HUES48 (cell line): ENCODE data around the gene C11orf98.
A peak's percentile ranks its signal among the peaks of the same experiment; 100 is the strongest.
"Not testable (repeated sequence)": the region's sequence is repeated elsewhere in the genome, so short reads cannot be mapped to it uniquely, and the experiment has no call there.

ENCODE experiments used
- H3K27ac ChIP-seq: one replicate; pipeline ENCODE4 v1.7.0; 2013; ENCODE audit warnings: low read depth, low read length, inconsistent platforms
- H3K27me3 ChIP-seq: 2 replicates; pipeline ENCODE4 v1.6.1; 2013; ENCODE audit warnings: mild to moderate bottlenecking, low read length; ENCODE audit not compliant: control insufficient read depth, insufficient read depth
- H3K36me3 ChIP-seq: 2 replicates; pipeline ENCODE4 v1.6.1; 2013; ENCODE audit warnings: low read length; ENCODE audit not compliant: control insufficient read depth, insufficient read depth
- H3K4me1 ChIP-seq: 2 replicates; pipeline ENCODE4 v1.6.1; 2013; ENCODE audit warnings: mild to moderate bottlenecking, low read length; ENCODE audit not compliant: control insufficient read depth, insufficient read depth
- H3K4me3 ChIP-seq: 2 replicates; pipeline ENCODE4 v1.5.1; 2013; ENCODE audit warnings: mild to moderate bottlenecking, low read depth, low read length
- H3K9ac ChIP-seq: 2 replicates; pipeline ENCODE4 v1.6.1; 2013; ENCODE audit warnings: mild to moderate bottlenecking, low read depth, low read length, moderate library complexity
- H3K9me3 ChIP-seq: 2 replicates; pipeline ENCODE4 v1.6.1; 2013; ENCODE audit warnings: low read length; ENCODE audit not compliant: control insufficient read depth, insufficient read depth

C11orf98 gene

DNA sequence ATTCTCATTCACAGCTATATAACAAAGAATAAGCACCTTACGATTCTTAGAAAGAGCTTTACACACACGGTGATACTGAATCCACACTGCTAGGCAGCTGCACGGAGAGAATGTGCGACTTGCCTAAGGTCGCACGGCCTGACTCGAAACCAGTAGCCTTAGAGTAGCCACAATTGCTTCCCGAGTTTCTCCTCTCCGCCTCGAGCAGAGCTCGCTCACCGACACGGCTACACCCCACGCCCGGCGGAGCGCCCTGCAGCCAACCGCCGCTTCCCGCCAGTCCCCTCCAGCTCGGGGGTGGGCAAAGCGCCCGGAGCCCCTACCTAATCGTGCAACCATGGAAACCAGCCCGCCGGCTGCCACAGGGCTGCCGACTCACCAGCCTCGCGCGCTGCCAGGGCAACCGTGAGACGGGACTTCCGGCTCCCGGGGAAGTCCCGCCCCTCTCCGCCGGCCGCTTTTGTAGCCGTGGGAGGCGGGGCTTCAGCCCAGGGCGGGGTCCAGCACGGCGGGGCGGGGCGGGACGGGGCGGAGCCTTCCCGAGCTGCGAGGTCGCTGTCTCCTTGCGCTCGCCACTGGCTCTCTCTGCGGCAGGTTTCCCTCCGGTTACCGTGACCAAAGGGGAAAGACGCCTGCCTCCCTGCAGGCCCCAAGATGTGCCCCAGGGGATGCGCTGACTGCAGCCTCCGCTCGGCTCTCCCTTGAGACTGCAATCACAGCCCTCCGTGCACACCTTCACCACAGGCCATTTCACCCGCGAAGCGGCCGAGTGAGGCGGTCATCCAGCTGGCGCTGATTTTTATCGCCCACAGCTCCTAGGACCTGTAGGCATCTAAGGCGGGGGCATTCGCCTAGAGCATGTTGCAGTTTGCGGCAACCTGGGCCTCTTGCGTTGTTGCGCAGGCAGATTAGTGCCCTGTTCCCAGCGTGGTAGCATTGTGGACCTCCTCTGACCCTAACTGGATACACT is 41.2 kb upstream of the C11orf98 start:
- H3K9ac ChIP-seq, result peak overlapping the region; percentile 82
- H3K4me3 ChIP-seq, result peak overlapping the region; percentile 97
- peaks cover 29% of the 10 kb centered on the region for H3K36me3 ChIP-seq
- H3K4me1 ChIP-seq, result peaks cover 19% of the 10 kb centered on the region
- peak overlapping the region; percentile 94 for H3K27ac ChIP-seq
- H3K9me3 ChIP-seq, result no peaks in the 10 kb centered on the region
- no peaks in the 10 kb centered on the region for H3K27me3 ChIP-seq

DNA sequence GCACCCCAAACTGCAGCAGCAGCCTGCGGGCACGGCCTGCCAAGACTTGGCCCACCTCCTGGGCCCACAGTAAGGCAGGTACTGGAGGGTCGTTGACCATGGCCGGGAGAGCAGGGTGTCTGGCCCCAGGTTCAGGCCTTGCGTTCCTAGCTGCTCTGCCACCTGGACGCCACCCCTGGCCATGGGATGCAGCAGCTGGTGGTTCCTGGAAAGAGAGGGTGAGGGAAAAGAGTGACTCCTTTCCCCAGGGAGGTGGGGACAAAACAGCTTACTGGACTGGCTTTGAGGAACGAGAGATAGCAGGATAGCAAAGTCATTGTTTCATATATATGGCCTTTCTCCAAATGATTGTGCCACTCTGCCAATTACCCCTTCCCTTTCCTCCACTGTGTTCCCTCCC is 40.4 kb upstream of the C11orf98 start:
- Histone ChIP-seq H3K9me3 (no peaks in the 10 kb centered on the region), H3K36me3 (peaks cover 30% of the 10 kb centered on the region), H3K4me3 (peak overlapping the region; percentile 97), H3K27me3 (no peaks in the 10 kb centered on the region), H3K9ac (peak overlapping the region; percentile 74), H3K4me1 (peaks cover 19% of the 10 kb centered on the region), H3K27ac (peak overlapping the region; percentile 86)

DNA sequence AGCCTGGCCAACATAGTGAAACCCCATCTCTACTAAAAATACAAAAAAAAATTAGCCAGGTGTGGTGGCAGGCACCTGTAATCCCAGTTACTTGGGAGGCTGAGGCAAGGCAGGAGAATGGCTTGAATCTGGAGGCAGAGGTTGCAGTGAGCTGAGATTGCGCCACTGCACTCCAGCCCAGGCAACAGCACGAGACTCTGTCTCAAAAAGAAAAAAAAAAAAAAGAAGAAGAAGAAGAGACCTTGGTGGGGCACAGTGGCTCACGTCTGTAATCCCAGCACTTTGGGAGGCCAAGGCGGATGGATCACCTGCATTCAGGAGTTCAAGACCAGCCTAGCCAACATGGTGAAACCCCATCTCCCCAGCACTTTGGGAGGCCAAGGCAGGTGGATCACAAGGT is 38.9 kb upstream of the C11orf98 start:
- H3K4me3 ChIP-seq, H3K27me3 ChIP-seq, H3K9me3 ChIP-seq, H3K9ac ChIP-seq, H3K27ac ChIP-seq: not testable (repeated sequence)
- Histone ChIP-seq H3K36me3 (peaks cover 34% of the 10 kb centered on the region), H3K4me1 (peaks cover 14% of the 10 kb centered on the region)

DNA sequence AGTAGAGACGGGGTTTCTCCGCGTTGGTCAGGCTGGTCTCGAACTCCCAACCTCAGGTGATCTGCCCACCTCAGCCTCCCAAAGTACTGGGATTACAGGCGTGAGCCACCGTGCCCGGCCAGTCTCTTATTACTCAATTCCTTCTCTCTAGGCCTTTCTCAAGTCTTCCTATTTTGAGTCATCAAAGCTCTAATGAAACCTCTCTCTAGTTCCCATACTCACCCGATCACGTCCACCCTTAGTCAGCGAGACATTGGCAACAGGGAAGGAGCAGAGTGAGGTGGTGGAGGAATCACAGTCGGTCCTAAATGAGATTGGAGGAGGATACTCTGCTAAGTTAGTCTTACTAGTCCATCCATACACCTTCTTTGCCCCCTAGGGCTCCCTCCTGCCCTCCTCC is 37.2 kb upstream of the C11orf98 start:
- no peaks in the 10 kb centered on the region for H3K9me3 ChIP-seq
- no peaks in the 10 kb centered on the region for H3K27me3 ChIP-seq
- no peak overlapping the region for H3K27ac ChIP-seq
- no peak overlapping the region for H3K4me3 ChIP-seq
- H3K9ac ChIP-seq, result no peak overlapping the region
- no peaks in the 10 kb centered on the region for H3K4me1 ChIP-seq
- H3K36me3 ChIP-seq, result peaks cover 34% of the 10 kb centered on the region

DNA sequence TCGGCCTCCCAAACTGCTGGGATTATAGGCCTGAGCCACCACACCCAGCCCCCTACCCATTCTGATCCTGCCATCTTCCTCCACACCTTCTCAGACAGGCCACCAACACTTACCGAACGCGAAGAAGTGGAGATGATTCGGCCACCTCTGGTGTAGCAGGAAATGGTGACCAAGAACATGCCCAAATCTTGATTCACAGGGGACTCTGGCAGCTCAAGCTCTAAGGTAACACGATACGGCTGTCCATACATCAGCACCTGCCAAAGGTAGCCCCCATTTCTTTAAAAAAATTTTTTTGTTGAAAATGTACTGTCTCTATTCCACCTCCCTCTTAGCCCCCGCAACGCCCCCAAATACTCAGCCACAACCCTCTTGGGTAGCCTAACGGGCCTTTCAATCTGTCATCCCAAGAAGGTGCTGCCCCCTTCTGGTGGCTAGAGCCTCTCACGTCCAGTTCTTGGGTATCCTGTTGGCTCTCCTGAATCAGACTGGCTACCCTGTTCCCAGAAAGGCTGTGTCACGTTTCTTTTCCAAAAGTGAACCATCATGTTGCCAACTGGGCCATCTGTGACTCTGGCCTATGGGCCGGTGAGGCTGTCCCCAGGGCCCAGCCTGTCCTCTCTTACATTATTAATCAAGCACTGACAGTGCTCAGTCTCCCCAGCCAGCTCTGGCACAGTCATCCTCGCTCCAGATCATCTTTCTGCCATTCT is 29.6 kb upstream of the C11orf98 start:
- peaks cover 45% of the 10 kb centered on the region for H3K36me3 ChIP-seq
- H3K27me3 ChIP-seq, result no peaks in the 10 kb centered on the region
- H3K9ac ChIP-seq, result no peak overlapping the region
- no peaks in the 10 kb centered on the region for H3K9me3 ChIP-seq
- peak overlapping the region; percentile 60 for H3K27ac ChIP-seq
- no peak overlapping the region for H3K4me3 ChIP-seq
- no peaks in the 10 kb centered on the region for H3K4me1 ChIP-seq

DNA sequence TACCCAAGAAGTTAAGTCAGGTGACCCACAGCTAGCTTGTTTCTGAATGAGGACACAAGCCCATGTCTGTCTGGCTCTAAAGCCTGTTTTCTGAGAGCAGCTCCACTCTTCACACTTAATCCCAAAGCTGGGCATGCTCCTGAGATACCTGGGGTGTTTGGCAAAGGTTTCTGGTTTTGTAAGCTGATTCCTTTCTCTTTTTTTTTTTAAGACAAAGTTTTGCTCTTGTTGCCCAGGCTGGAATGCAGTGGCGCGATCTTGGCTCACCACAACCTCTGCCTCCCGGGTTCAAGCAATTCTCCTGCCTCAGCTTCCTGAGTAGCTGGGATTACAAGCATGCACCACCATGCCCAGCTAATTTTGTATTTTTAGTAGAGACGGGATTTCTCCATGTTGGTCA is 28.6 kb upstream of the C11orf98 start:
- H3K27ac ChIP-seq, H3K4me3 ChIP-seq, H3K9me3 ChIP-seq, H3K4me1 ChIP-seq, H3K9ac ChIP-seq, H3K27me3 ChIP-seq: not testable (repeated sequence)
- peaks cover 44% of the 10 kb centered on the region for H3K36me3 ChIP-seq

DNA sequence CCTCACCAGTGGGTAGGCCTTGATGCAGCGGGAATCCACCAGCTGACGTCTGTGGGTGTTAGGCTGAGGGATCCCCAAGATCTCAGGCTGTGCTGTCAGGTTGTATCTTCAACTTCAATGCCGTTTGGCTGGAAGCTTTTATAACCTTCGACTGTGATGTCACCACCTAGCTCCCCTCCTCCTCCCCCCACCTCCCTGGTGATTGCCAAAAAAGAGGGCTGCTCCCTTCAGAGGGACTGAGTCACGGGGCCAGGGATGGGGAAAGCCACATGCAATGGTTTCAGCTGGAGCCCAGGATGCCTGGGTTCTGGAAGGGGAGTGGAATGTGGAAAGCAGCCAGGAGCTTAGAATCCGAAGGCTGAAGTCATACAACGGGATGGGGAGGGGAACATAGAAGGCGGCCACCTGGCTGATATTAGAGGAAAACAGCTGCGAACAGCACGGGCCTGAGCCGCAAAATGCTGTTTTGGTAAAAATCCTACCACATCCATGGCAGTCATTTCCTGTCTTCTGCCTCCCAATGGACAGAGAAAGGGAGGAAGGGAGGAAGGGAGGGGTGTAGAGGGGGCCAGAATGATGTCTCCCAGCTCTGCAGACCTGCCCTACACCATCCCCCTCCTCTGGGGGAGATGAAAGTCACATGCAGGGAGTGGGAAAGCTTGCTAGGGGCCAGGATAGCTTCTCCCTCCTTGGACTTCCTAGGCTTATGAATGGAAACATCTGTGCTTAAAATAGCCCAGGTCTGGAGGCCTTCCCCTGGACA is 24.6 kb upstream of the C11orf98 start, which contains the start of gene LRRN4CL:
LRRN4CL (minus strand) TSS at position 110 of the 763 bp plus-strand sequence. CDS start 1,022 bp downstream, outside the sequence.
- Histone ChIP-seq H3K9me3 (no peaks in the 10 kb centered on the region), H3K36me3 (peaks cover 44% of the 10 kb centered on the region), H3K9ac (no peak within 1 kb of the TSS), H3K27ac (no peak within 1 kb of the TSS), H3K4me1 (no peaks in the 10 kb centered on the region), H3K27me3 (no peaks in the 10 kb centered on the region), H3K4me3 (no peak within 1 kb of the TSS)

DNA sequence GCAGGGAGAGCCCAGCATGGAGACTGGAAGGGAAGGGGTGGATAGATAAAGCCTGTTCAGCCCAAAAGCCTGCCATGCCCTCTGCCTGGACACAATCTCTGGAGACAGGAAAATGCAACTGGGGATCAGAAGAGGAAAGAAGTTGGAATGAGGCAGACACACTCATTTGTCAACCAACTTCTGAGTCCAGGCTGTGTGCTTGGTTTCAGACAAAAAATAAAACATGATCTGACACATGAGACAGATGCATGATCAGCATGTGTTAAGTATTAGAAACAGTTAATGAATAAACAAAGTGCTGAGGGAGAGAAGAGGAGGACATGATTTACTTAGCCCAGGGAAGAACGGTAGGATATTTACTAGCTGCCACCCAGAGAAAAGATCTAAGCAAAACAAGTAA is 23.5 kb upstream of the C11orf98 start:
- Histone ChIP-seq H3K27ac (no peak overlapping the region), H3K27me3 (no peaks in the 10 kb centered on the region), H3K9ac (no peak overlapping the region), H3K4me3 (no peak overlapping the region), H3K36me3 (peaks cover 36% of the 10 kb centered on the region), H3K9me3 (no peaks in the 10 kb centered on the region), H3K4me1 (no peaks in the 10 kb centered on the region)

DNA sequence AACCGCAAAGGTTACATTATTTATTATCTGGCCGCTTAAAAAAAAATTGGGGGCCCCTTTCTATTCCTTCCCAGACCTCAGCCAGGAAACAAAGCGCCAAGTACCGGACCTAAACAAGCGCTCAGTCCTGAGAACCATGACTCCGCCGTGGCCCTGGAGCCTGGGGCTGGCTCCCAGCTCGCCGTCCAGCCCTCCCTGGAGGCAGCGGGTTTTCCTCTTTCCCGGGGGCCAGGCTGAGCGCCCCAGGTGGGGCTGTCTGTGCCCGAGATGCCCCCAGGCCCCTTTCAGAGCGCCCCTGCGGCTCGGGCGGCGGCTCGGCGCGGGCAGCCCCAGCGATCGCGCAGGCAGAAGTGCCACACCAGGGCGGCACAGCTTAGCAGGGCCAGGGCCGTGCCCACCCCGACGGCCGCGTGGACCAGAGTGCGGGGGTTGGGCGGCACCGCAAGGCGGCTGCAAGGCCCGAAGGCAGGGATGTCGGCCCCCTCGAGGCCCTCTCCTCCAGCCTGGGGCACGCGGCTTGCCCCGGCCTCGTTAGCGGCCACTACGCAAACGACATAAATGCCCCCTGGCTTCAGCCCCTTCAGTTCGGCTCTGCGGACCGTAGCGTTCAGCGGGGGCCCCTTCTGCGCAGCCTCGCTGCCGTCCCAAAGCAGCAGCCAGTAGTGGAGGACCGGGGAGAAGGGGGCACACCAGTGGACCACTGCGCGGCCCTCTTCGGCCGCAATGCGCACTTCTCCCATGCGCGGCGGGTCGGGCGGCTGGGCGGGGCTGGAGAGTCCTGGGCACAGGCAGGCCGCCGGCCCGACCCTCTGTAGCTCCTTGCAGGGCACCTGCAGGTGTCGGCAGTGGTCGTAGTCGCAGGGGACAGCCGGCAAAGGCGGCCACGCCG is 22.7 kb upstream of the C11orf98 start:
- Histone ChIP-seq H3K36me3 (peaks cover 29% of the 10 kb centered on the region), H3K27me3 (no peaks in the 10 kb centered on the region), H3K27ac (no peak overlapping the region), H3K4me3 (no peak overlapping the region), H3K9ac (no peak overlapping the region), H3K9me3 (no peaks in the 10 kb centered on the region), H3K4me1 (no peaks in the 10 kb centered on the region)

DNA sequence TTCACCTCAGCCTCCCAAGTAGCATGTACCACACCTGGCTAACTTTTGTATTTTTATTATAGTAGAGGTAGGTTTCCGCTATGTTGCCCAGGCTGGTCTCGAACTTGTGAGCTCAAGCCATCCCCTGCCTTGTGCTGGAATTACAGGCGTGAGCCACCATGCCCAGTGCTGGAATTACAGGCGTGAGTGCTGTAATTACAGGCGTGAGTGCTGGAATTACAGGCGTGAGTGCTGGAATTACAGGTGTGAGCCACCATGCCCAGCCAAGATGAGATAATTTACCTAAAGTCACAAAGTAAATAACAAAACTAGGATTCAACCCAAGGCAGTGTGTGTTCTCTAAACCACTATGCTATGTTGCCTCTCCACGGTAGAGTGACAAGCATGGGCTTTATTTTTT is 17.5 kb upstream of the C11orf98 start:
- Histone ChIP-seq H3K27me3 (no peaks in the 10 kb centered on the region), H3K4me3 (no peak overlapping the region), H3K9ac (no peak overlapping the region), H3K36me3 (peaks cover 7% of the 10 kb centered on the region), H3K27ac (no peak overlapping the region), H3K4me1 (peaks cover 9% of the 10 kb centered on the region; the same call in 1 of the 2 replicates), H3K9me3 (no peaks in the 10 kb centered on the region)
